Forelimb muscle (tissue), 1 donor: ENCODE data around the gene EXOC3L1. TPM values are rescaled to one million over a fixed set of nuclear protein-coding genes. Genes with fewer than 3 reads are reported as not detected.

Source experiments
- DNase-seq: peaks from one replicate; pipeline ENCODE4 v3.0.0-alpha.2; 2013; ENCODE audit warnings: low read depth
- polyA plus RNA-seq: library from polyadenylated mRNA; unstranded; fragments of 120-200 nt; gene quantifications from one replicate; pipeline ENCODE4 v1.2.1, GENCODE V29; 2013; ENCODE audit not compliant: insufficient read length

EXOC3L1 gene
- polyA plus RNA-seq, 1 donor = 12.9 TPM

DNA sequence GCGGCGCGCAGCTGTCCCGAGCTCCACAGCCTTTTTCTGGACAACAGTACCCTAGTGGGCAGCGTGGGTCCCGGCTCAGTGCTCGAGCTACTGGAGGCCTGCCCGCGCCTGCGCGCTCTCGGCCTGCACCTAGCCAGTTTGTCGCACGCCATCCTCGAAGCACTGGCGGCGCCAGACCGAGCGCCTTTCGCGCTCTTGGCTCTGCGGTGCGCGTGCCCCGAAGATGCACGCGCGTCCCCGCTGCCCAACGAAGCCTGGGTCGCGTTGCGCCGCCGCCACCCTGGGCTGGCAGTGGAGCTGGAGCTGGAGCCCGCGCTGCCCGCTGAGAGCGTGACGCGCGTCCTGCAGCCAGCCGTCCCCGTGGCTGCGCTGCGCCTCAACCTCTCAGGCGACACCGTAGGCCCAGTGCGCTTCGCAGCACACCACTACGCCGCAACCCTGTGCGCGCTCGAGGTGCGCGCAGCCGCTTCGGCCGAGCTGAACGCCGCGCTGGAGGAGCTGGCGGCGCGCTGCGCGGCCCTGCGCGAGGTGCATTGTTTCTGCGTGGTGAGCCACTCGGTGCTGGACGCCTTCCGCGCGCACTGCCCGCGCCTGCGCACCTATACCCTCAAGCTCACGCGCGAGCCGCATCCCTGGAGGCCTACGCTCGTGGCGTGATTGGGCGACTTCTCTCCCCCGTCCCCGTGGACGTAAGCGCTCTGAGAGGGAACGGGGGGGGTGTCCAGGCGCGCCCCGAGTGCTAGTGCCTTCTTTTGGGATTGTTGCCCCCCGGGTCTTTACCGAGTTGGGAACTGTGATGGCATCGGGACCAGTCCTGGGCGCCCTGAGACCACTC, 26.6 kb downstream of the EXOC3L1 start:
- DNase-seq = no peak

DNA sequence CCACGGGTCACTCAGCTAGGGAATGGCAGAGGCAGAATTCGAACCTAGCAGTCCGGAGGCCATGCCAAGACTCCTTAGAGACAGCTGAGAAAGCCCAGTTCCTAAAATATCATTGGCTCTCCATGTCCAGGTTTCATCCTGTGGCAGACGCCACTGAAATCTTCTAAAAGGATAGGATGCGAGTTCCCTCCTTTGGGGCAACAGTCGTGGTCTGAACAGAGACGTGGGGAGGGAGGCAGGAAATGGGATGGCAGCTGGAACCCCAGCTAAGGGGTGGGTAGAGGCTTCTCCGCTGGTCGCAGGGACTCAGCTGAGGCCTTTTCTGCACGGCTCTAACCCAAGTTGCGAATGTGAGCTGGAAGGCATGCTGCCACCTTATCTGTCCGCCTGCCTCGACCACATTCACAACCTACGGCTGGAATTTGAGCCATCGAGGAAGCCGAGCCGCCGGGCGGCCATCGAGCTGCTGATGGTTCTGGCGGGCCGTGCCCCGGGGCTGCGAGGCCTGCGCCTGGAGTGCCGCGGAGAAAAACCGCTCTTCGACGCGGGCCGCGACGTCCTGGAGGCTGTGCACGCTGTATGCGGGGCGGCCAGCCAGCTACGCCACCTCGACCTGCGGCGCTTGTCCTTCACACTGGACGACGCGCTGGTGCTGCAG, 27.3 kb downstream of the EXOC3L1 start:
- DNase-seq = no peak

DNA sequence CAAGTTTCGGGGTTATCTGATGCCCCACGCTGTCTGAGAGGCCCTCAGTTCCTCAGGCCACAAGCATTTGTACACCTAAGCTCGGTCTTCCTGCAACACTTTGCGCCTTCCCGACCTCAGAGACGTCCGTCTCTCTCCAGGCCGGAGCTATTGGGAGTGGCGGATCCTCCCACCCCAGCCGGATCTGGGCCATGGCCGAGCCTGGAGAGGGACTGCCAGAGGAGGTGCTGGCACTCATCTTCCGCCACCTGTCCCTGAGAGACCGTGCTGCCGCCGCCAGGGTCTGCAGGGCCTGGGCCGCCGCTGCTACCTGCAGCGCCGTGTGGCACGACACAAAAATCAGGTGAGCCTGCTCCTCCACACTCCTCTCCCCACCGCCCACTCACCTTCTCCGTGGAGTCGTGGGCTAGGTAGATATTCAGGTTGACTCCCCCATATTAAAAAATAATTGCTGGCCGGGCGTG, 28.3 kb downstream of the EXOC3L1 start:
- DNase-seq = no peak

DNA sequence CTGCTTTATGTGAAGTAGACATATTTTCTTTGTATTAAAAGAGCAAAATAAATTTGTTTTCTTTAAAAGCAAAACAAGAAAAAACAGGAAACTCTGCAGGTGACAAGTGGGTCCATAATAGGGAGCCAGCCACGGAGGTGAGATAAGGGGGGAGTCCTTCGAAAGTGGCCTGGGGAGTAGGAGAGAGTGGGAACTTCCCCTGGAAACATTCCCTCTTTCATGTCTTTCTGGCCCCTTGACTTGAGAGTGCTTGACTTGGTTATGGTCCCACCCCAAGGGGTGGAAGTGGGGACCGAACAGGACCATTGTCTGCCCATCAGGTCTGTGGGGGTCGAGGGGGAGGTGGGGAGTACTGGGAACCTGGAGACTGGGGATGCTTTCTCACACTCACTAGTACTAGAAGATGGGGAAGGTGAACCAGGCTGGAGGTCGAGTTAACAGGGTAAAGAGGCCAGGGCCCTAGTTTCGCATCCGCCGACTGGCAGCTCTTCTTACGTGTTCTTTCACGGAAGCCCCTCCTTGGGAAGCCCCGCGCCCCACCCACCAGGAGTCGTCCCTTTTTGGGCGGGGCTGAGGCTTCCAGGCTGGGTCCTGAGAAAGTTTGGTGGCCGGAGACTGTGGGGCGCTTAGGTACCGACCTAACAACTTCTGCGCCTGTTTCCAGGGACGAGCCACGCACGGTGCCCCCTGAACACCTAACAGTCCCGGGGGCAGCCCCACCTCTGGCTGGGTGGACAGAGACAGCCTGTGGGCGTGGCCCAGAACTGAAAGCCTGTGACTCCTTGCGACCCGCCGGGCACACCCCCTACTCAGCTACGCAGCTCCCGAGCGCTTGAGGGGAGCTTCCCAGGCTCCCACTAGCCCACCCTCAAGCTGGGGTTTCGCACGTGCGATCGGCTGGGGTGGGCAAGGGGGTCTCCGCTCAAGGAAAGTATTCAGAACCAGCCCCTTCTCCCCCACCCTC, 31.0 kb downstream of the EXOC3L1 start:
- DNase-seq = no peak

DNA sequence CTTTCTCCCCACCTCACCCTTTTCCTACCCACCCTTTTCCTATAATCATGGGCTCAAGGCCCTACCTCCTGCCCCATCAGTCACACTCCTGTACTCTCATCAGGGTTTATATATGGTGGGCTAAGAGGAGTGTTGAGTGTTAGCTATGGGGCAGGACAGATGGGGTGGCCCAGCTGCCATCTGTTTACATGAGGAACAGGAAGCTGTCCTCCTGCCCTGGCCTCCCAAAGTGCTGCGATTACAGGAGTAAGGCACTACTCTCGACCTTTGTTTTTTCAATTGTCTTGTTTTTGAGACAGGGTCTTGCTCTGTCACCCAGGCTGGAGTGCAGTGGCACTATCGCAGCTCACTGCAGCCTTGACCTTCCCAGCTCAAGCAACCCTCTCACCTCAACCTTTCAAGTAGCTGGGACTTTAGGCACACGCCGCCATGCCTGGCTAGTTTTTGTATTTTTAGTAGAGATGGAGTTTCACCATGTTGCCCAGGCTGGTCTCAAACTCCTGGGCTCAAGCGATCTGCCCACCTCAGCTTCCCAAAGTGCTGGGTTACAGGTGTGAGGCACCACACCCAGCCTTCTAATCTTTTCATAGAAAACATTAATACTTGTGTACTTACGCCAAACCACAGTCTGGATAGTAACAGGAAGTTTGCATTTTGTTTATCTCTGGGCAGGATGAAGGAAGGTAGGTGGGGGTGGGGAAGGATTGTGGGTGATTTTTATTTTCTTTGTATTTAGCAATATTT, 31.9 kb downstream of the EXOC3L1 start:
- no peak for DNase-seq

DNA sequence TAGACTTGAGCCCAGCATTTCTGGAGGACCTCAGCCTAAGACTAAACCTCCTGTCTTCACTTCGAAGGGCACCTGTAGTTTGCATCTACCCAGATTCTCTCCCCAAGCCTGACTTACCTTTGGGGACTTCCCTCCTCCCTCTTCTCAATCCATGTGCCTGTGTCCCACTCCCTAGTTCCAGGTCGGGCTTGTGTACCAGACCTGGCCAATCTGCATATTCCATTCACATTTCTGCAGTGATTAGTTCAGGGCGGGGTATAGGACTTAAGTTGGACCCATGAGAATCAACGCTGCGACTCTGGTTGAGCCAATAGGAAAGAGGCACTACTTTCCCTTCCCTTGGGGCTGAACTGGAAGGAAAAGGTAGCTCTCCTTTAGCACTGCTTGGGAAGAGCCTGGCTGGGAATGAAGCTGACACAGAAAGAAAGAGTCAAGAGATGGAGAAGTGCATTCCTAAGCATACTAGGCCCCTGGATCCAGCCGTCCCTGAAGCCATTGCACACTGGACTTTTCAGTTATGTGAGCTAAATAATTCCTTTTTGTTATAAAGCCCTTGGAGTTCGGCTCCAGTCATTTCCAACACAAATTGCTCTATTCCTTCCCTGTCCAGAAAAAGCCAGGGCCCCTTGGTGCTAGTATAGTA, 32.7 kb downstream of the EXOC3L1 start:
- no peak for DNase-seq

DNA sequence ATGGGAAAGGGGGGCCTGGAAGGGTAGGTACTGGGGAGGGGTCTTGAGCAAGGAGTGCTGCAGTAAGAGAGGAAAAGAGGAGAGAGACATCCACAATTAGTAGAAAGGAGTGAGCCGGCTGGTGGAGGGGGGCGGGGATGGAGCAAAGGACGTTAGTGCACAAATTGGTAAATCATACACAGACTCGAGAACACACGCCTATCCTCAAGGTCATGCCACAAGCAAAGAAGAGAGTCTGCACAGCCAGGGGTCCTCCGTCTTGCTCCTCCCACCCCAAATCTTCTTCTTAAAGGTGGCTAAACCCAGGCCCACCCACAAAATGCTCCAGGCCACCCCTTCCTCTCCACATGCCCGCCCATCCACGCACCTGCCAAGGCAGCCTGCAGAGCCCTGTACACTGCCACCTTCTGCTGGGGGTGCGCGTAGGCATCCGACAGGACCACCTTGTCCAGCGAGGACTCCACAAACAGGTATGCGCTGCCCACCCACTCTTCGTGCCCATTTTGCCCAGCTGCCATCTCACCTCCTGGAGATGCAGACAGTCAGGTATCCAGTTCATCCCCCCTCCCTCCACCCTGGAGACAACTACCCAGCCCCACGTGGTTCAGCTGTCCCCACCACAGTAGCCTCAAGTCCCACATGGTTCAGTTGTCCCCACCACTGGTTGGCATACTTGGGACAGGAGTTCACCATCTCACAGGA, 33.6 kb downstream of the EXOC3L1 start:
- DNase-seq = no peak

DNA sequence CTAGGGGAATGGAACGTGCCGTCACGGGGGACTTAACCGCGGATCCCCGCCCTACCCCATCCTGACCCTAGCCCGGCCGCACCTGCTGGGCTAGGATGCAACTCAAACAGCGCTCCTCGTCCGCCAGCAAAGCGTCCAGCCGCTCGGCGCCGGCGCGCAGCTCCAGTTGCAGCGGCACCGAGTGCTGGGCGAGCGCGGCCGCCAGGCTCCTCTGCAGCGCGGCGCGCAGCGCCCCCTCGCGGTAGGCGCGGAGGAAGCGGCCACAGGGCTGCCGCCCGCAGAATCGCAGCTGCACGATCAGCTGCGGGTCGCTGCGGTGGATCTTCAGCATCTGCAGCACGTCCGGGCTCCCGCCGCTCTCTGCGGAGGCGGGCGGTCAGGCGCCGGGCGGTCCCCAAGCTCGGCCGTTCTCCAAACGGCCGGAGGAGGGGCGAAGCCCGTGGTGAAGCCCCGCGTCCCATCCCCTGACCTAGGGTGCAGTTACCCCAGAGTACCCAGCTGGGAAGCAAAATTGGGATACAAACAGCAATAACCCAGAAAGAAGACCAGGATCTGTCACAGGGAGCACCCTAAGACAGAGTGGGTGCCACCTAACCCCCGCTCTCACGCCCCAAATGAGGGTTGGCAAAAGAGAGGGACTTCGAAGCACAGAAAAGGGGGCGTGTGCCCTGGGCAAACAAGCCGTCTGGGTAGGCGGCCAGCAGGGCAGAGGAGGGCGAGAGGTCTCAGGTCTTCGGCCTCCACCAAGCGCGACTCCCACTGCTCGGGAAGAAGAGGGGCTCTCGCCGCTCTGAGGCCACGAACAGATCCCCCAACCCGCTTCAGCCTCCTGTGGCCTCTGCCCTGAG, 34.4 kb downstream of the EXOC3L1 start:
- DNase-seq = peak; percentile 71

DNA sequence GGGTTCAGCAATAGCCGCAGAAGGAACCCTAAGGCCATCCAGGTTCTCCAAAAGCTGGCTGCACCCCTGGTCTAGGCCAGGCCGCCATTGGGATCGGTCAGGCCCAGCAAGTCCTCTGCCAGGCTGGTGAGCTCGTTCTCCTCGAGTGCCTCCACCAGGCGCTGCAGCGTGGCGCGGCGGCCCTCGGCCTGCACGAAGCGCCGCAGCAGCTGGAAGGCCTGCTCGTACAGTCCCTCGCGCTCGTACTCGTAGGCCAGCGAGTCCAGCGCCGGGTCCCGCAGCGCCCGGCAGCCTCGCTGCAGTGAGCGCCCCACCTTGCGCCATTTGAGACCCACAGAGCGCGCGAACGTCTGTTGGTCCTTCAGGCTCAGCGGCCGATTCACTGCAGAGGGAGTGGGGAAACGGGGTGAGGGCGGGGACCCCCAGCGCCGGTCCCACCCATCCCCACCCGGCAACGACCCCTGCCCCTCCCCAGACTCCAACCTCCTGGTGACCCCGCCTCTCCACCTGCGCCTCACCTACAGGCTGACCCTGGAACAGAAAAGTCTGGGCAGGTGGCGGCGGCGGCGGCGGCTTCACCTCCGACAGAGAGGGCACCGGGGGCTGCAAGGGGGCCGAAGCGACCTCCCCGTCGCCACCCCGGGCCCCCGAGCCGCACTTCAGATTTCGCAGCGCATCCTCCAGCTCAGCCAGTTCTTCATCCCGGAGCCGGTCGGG, 35.2 kb downstream of the EXOC3L1 start:
- DNase-seq = no peak

DNA sequence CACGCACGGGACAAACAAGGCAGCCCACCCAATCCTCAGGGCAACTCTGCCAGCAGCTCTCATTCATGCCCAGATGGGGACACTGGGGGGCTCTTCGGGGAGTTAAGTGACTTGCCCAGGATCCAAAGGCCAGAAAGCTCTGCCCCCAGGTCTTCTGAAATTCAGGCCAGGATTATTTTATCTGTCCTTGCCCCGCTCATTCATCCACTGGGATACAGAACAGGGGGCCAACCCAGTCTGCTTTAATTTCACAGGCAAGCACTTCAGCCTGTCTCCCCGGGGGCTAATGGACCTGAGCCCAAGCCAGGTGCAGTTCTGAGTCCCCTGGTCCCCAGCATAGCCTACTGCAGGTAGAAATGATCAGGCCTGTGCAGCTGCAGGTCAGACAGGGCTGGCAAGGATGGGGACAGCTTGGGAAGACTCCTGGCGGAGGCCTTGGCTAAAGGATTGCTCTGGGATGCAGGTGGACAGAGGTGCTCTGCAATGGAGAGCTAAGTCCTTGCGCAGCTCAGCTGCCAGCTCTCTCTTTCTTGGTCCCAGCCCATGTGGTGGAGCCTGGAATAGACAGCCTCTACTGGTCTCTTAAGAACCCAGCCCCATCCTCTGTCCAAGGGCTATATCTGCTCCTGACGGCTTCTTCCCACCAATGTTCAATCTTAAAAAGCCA, 38.4 kb downstream of the EXOC3L1 start:
- no peak for DNase-seq

DNA sequence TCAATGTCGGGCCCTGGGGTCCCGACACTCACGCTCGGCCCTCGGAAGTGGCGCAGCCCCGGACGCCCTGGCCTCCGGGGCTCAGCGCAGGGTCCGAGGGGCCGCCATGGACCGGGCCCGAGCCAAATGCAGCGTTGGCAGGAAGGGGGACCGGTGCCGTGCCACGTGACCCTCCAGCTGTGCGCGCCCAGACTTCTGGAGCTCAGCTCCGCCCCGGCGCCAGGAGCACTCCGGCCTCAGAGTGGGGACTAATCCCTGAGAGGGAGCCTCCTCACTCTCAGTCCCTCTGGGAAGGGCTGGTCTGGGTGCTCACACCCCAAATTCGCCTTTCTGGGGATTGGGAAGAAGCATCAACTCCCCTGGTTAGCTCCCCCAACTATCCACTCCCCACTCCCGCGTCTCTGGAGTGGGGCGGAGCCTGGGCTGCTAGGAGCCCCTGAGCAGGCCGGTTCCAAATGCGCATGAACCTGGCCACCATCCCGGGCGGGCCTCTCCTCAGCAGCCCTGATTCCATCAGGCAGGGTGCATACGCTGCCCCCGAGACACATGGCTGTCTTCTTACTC, 39.0 kb downstream of the EXOC3L1 start, which contains the start of gene B3GNT9:
B3GNT9 (minus strand) TSS at position 166 of the 564 bp plus-strand sequence. CDS start 513 bp downstream, outside the sequence.
- peak; percentile 64 for DNase-seq

DNA sequence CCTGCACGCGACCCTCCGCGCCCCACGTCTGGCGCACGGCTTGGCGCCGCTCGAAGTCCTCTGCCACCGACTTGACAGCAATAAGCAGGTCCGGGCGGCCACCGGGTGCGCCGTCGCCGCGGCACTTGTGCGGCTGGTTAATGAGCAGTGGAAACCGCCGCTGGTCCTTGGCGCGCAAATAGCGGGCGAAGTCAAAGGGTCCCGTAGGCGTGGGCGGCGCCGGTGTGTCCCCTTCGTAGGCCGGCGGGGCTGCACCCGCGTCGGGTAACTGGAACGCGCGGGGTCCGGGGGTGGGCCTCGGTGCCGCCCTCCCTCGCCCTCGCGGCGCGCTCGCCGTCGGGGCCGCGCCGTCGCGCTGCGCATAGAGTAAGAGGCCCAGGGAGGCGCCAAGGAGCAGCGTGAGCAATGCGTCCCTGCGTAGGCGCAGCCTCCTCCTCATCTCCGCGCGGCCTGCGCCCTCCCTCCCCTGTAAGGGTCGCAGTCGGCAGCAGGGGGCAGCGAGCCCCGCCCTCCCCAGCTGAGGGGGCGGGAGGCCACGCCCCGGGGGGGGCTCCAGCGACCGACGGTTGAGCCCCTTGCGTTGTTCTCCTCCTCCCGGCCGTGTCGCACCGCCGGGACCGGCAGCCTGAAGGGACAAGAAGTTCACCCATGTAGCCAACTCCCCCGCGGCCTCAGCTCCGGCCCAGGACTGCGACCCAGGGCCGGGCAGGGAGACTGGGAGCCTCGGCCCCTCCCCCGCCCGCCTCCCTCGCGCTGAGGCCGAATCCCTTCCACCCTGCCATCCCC, 39.7 kb downstream of the EXOC3L1 start:
- no peak for DNase-seq

DNA sequence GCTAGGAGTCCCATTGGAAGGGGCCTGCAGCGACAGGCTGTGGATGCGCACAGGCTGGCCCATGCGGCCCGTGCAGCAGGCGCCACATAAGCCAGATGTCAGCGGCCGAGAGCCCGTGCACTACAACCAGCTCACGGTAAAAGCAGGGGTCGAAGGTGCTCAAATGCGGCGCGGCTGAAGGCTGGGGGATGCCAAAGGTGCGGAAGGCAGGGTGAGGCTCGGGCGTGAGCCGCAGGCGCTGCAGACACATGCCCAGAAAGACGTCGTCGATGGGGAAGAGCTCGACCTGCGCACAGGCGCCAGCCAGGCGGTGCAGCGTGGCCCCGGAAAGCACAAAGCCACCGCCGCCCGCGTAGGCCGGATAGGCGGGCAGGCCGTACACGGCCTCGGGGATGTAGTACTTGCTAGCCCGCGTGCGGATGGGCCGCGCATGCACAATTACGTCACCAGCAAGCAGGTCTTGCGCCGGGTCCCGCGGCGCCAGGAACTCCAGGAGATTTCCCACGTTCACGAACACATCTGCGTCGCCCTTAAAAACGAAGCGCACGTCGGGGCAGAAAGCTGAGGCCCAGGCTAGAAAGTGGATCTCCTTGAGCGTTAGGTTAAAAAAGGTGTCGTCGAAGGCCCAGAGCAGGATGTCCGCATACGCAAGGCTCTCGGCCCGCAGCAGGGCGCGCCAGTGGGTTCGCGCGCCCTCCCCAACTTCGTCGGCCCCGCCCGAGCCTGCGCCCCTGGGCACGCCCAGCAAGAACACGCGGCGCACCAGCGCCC, 40.5 kb downstream of the EXOC3L1 start:
- no peak for DNase-seq

DNA sequence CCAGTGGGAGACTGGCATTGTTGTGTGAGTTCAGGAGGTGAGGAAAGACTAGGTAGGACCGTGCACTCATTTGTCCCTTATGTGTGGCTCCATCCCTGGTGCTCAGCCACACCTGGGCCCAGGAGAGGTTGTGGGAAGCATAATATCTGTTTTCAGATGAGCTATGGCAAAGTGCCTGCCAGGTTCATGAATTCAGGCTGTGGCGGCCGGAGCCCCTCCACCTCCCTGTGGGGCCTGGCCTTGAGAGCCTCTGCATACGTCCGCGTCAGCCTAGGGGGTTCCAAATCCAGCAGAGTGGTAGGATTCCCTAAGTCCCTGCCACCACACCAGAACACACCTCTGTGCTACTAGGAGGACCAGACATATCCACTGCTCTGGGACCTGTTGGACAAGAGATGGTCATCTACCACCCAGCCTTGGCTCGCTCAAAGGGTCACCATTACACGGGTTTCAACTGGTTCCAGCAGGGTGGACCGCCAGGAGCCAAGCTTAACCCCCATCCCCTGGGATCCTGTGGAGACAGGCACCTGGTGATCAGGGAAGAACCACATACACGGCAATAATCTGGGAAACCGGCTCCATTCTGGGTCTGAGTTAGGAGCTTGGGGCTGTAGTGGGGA, 41.2 kb downstream of the EXOC3L1 start:
- DNase-seq = no peak

DNA sequence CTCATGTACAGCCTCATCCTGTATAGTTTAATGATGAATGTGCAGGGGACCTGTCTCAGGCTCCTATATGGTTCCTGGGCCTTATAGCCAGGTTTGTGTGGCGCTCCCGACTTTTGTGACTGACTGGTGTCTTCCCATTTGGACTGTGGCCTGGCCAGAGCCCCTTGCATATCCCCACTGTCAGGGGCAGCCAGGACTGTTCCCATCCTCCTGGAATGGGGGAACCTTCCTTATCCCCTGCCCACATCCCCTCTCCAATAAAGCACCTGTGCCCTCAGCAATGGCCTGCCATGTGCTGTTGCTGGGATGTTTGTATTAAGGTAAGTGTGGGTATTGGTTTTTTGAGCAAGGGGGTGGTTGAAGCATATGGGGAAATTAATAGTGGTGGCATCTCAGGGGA, 41.7 kb downstream of the EXOC3L1 start:
- no peak for DNase-seq
